Hindlimb muscle (tissue), 1 donor: ENCODE results near the gene SESN1. TPM values are rescaled to one million over a fixed set of nuclear protein-coding genes. Genes with fewer than 3 reads are reported as not detected.

Experiments used
- DNase-seq: peaks from one replicate; pipeline ENCODE4 v3.0.0-alpha.2; 2013
- polyA plus RNA-seq: library from polyadenylated mRNA; unstranded; fragments of 120-200 nt; gene quantifications from one replicate; pipeline ENCODE4 v1.2.1, GENCODE V29; 2013; ENCODE audit not compliant: insufficient read length

Gene SESN1
- polyA plus RNA-seq, 1 donor = 56.5 TPM

DNA sequence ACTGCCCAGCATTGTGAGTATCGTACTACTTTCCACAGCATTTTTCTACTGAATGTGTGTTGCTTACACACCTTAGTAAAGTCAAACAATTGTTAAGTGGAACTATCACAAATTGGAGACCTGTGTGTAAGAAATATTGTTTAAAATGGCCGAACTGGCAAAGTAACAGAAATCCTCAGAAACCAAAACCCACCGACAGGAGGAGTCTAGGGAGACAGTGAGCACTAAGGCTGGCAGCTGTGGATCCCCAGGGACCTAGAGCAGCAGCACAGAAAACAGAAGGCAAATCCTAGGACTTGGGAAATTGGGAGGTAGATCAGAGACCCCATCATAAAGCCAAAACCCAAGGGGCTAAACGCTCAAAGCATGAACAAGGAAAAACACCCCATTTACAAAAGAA is 69.9 kb downstream of the SESN1 start:
- no peak for DNase-seq

DNA sequence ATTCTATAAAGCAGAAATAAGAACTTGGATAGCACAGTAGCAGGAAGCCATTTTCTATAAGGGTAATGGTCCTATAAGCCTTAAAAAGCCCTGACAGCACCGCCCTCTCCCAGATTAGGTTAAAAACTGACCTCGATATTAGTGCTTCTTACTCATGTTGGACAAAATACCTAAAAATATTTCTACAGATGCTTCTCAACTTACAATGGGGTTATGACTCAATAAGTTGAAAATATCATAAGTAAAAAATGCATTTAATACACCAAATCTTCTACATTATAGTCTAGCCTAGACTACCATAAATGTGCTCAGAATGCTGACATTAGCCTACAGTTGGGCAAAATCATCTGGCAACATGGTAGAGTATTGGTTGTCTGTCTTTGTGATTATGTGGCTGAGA is 70.3 kb downstream of the SESN1 start:
- DNase-seq = no peak

DNA sequence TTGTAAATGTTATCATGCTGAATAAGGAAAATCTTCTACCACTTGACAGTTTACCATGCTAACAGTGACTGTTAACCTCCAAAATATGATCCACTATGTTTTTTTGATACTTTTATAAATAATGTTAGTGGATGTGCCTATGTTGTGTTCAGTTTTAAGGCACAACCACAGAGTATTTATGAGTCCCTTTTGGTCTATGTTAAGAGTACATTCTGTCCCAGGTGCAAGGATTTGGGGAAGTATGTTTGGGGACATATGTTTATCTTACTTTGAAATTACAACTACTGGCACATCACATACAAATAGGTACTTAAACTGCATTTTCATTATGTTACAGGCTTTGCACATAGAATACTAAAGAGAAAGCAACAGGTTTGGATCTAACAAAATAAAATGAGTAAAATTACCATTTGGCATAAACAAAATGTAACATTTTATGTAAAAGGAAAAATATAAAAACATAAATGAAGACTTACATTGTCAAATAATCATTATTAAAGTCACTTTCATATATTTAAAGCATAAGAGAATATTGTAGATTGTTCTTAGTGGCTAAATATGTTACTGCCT is 71.2 kb downstream of the SESN1 start:
- DNase-seq = no peak

DNA sequence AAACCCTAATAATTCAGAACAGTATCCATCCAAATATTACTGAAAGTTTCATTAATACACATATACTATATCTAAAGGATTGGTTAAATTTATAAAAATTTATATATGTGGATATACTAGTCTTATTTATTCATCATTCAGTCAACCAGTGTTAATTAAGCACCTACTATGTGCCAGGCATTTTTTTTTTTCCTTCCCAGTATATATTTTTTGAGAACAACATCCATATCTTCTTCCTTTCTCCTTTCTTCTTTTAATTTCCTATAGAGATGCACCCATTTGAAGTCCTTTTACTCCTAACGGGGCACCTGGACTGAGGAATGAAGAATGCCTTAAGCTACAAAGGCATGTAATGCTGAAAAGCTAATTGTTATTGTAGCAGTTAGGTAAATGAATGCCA is 72.8 kb downstream of the SESN1 start:
- no peak for DNase-seq

DNA sequence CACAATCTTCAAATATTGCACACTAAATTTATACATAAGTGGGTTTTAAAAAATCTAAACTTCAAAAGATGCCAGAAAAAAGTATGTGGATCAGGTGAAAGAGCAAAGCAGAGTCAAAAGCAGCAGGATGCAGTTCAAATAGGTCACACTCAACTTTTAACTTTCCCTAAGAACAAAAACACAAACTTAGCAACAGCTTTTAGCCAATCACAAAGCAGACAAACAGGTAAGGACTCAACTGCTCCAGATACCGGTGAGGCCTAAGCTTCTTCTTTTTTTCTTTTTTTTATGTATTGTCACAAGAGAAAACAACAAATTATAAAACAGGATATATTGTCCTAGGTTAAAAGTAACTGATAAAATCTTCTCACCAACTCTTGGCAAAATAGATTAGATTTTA is 74.7 kb downstream of the SESN1 start:
- no peak for DNase-seq

DNA sequence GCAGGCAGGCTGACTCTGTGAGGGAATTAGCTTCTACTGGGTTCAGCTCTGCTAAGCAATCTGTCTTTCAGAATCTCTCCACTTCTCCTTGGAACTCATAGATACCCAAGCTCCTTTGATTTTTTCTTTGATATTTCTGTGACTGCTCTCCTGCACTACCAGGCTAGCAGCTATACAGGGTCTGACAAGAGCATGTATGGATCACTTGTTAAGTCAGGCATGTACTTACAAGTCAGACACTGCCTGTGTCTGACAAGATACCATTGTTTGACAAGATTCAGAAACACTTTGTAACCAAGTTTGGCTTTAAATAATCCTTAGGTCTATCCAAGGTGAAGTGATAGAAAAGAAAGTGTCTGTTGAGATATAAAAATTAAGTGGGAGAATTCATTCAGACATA is 79.5 kb downstream of the SESN1 start:
- no peak for DNase-seq

DNA sequence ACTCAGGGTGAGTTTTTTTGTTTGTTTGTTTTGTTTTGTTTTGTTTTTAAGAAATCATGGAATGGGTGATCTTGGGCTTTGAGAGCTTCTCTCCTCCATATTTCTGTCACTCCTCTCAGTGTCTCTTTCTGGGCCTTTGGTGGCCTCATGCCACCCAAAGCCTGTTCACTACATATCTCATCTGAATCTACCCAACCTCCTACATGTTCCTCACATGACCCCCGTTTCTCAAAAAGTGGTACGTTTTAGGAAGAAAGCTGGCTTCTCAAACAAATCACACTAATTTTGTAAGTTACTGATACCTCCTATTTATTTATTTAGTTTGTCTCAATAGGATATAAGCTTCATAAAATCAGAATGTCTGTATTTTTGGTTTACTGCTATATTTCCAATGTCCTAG is 80.0 kb downstream of the SESN1 start:
- DNase-seq = no peak

DNA sequence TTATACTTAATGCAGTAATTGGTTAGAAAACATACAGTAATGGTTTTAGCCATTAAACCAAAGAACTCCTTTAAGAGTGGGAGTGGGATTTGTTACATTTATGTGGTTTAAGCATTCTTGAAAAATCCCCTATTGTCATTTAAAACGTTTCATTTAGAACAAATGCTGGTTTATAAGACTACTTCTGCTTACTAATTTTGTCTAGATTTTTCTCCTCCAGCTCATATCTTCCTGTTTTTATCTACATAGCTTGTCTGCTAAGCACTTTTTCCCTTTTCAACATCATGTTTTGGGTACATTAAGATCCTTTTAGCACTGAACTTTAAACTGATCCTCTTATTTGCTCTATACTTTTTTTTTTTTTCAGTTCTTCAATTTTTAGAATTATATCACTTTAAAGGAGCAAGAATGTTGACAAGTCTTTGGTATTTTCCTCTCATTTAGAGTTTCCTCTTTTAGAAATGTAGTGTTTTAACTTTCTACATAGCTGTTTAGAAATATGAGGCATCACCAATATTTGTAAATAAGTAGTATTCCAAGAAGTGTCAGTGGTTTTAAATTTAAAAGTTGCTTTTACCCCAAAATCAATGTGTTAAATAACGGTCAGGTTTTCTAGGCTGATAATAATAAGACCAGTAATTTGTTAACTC is 80.9 kb downstream of the SESN1 start:
- no peak for DNase-seq

DNA sequence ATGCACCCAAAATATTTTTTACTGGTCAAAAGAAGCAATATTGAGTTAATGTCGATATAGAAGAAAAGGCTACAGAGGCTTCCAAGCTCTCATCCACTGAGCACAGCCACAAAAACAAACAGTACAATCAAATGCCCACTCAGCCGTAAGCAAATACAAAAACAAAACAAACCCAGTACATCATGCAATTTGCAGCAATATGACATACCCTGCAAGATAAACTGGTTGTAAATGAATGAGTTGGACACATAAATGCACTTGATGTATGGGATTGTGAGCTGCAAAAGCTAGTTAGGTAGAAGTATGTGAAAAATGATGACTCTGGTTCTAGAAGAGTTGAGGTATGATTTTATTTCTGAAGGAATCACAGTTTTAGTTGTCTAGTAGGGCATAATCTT is 83.9 kb downstream of the SESN1 start:
- no peak for DNase-seq

DNA sequence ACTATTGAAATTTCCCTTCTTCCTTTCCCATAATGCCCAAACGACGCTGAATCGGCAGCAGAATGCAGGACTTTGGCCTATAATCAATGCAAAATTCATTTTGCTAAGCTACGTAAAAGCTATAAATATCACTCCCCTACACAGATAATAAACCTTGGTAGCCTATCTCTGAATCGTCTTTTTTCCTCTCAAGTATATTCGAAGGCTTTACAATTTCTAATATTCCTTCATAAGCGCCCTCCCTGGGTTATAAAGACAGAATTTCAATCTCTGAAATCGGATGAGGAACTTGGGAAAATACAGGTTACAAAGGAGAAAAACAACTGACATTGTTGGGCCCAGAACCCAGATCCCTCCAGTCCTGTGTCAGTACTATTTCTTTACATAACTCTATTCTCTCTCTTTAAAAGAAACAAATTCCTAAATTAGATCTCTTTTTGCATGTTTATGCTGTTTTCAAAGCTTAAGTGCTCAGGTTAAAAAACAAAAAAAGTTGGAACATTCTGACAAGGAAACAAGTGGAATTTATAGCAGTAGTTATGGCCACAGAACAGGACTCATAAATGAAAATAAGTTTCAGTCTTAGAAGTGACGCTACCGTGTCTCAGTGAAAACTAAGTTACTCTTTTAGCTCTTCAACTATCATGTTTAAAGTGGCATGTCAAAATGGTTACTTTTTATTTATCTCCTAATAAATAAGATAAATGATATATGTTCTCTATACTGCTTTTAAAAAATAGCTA is 84.5 kb downstream of the SESN1 start:
- DNase-seq = no peak

DNA sequence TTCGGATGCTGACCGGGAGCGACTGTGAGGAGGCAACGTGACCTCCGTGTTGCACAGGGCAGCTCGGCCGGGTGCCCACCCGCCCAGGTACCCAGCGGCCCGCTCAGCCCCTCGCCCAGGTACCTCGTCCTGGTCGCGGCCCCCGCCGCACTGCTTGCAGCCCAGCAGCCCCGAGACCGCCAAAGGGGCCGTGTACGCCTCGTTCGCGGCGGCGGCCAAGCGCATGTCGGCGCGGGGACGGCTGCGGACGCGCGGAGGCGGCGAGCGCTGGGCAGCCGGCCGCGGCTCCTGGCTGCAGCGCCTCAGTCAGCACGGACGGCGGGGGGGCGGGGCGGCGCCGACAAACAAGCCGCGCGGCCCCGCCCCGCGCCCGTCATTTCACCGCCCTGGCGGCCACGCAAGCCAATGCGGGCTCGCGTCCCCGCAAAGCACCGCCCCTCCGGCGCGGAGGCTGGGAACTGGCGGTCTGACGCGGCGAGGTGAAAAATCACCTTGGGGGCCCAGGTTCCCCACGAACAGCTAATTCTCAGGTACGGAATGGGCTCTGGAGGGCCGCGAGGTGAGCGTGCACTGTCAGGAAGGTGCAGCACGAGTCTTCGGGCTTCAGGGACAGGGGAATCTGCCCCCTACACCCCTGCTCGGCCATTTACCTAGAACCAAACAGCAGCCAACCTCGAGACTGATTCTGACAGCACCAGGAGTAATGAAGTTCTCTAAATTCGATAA is 85.2 kb downstream of the SESN1 start:
- DNase-seq = peak; percentile 95

DNA sequence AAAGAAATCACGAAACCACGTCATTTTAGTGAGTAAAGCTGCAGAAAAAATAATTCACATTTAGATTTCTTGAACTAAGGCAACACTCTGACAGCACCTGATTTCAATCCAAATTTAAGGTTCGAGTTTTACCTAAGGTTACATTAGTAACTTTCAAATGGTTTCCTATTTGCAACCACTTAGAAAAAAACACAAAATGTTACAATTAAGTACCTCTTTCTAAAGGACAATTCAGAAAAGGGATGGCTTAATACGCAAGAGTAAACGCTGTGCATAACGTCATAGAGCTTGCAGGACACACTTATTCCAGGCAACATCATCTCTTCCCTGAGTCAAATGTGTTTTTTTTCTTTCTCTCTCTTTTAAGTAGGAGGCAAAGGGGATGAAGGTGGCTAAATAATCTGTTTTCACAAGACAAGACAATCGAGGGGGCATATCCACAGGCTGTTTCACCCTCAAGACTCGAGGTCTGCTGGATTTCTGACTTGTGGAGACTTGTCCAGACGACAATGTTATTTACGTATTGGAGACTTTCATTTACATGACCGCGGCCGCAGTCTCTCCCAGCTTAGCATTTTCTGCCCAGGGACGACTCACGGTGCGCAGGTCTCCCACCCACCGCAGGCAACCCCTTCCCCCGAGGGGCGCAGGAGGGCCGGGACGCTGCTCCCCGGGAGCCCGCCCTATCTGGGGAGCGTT is 86.0 kb downstream of the SESN1 start:
- DNase-seq = peak; percentile 49

DNA sequence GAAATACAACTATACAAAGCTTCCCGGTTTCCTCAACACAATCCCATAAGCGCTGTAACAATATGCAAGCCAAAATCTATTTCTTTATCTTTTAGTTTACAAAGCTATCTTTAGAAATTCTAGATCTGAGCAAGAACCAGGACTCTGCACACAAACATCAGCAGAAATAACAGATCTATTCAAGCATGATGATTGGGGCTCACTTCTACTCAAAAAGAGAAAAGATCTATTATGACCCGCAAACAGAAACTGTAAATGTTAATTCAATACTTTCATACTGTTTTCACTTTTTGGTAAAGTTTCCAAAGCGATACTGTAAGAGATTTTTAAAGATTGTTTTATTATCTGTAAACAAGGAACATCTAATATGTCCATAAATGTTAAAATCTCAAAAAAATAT is 86.6 kb downstream of the SESN1 start:
- DNase-seq = no peak

DNA sequence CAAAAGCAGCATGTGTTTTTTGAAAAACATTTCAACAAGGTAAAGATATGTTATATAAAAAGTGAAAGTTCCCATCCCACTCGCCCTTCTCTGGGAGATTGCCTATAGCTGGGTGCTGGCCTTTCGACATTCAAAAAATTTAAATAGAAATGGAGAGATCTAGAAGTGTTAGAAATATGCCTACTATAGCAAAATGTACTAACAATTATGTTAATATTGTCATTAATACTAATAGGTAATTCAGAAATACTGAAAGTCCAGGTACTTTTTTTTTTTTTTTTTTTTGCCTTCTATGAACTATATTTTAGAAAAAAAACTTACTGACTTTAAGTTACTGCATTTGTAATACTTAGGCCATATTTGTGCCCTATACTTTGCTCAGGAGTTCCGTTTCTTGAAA is 87.1 kb downstream of the SESN1 start:
- no peak for DNase-seq

DNA sequence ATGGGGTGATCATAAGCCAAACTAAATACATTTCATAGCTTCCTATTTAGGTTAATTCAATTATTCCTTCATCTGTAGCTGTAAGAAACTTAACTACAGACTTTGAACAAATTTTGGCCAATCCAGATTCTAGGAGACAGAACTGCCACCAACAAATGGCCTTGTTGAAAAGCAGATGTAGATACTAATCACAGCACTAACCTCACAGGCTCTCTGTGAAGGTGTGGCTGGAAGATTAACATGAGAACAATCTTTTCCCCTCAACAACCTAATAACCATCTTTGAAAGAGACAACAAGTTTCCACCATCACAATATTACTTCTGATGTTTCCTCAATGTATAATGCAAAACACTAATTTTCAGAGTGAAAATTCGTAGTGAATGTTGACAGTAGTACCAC is 87.8 kb downstream of the SESN1 start:
- DNase-seq = no peak

DNA sequence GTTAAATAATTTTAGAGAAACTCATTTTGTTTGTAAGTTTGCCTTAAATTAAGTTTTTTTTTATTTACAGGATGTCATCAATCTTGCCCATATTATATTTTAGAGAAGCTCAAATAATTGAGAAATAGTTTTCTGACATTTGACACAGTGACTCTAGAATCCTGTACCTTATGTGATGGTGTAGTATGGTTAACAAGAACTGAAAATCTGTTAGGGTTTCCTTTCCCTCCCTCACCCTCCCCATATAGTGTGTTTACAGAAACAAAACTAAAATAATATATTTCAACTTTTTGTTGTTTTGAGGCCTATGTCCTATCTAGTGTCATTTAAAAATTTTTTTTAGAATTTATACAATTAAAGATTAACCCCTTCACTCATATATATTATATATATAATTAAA is 91.8 kb downstream of the SESN1 start:
- DNase-seq = no peak

DNA sequence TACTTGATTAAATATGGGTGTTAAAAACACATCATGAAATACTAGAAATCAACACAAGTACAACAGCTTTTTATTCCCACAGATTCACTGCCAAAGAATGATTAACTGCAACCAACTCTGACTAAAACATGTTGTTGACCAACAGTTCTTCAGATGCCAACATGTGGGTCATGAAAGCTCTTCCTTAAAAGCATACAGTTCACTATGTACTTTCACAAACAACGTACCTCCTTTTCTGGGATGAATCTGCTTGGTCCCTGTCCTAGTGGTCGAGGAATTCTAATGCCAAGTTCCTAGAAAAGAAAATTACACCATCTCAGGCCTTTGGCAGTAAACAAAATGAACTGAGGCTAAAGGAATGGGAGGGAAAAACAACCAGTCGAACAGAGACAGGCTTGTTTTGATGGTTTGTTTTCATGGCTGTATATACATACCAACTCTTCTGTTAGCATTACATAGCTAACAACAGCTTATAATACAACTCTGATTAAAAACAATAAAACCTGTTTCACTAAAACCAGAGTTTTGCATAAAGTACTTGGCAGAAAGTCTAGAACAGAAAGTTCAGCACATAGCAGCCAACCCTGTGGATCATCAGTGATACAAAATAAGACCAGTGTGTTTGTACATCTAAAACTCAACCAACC is 92.5 kb downstream of the SESN1 start:
- DNase-seq = peak; percentile 36

DNA sequence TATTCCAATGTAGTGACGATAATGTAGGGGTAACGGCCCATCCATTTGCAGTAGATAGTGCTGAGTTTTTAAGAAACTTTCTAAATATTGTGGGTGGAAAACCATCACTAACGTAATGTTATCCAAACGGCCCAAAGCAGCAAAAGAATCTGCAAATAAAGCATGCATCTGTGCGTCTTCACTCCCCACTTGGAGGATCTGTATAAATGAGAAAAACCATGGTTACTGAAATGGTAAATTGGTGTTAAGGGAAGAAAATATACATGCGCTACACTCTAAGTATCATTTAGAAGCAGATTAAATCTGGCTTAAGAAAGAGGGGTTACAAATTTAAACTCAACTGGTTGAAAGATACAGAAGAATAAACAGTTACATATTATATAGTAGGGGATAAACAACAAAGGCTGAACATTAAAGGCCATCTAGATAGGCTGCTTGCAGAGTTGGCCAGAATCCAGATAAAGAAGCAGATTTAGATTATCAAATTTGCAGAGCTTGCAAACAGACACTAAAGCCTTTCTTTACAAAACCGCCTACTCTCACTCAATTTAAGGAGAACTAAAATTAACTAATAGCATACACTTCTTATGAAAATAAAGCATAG is 93.3 kb downstream of the SESN1 start:
- no peak for DNase-seq

DNA sequence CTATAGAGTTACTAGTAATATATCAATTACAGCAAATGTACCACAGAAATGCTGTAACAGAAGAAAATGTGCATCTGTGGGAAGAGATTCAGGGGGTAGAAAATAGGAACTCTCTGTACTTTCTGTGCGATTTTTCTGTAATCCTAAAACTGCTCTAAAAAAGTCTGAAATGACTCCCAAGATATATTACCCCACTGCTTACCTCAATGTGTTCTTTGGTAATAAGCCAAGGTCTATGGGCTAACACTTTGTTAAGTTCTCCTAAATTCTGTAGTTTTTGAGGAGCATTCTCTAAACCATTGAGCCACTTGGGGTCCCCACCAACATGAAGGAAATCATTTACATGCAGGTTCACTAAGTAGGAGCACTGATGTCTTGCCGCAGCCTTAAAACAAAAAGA is 94.4 kb downstream of the SESN1 start:
- no peak for DNase-seq

DNA sequence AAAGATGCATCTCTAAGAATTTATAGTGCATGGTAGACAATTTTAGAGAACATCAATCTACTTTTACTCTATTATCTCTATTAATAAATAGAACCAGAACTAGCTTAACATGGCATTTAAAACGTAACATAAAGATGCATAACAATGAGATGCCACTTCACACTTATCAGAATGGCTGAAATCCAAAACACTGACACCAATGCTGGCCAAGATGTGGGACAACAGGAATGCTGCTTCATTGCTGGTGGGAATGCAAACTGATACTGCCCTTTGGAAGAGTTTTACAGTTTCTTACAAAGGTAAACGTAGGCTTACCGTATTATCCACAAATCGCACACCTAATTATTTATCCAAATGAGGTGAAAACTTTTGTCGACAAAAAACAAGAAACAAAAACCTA is 95.2 kb downstream of the SESN1 start:
- no peak for DNase-seq

DNA sequence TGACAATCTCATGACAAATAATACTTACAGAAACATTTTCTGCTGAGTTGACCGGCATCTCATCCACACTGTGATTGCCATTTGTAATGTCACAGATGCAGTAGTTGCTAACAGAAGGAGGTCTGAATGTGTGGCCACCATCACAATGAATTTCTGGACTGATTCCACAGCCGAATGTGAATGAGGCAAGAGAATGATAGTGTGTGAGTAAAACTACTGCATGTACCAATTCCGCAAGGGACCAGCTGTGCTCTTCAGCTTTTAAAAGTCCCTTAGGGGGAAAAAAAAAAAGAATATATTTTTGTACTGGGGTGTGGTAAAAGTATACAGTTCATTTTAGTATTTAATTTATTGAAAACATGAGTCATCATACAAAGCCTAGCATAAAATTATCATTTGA is 96.2 kb downstream of the SESN1 start:
- no peak for DNase-seq

DNA sequence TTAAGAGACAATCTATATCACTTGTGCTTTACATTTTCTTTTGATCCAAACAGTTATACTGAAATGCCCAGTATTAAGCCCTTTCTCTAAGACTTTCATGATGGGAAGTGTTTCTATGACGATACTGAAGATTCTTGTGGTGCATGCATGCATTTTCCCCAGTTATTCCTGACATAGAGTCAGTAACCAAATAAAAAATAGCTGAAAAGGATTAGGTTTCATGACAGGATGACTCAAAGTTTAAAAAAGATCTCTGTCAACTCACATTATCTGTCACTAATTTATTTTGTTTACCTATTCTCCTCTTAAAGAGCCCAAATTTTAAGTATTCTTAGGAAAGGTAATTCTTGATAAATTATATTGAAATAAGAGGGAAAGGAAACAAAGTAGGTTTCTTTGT is 98.4 kb downstream of the SESN1 start:
- no peak for DNase-seq
